Left ventricle myocardium inferior (tissue), 1 donor: ENCODE results near the gene SASS6. TPM values are rescaled to one million over a fixed set of nuclear protein-coding genes. Genes with fewer than 3 reads are reported as not detected.

Source experiments
- DNase-seq: peaks from one replicate; pipeline ENCODE4 v3.0.0-alpha.2; 2020
- H3K27ac ChIP-seq: fragments of 200-600 bp; replicated peaks from 2 replicates; pipeline ENCODE4 v1.8.0; 2021
- H3K27me3 ChIP-seq: fragments of 200-600 bp; 2 replicates; pipeline ENCODE4 v1.8.0; 2021; ENCODE audit warnings: low read depth
- H3K36me3 ChIP-seq: fragments of 200-600 bp; 2 replicates; pipeline ENCODE4 v1.8.0; 2021
- H3K4me1 ChIP-seq: fragments of 200-600 bp; 2 replicates; pipeline ENCODE4 v1.8.0; 2021
- H3K4me3 ChIP-seq: fragments of 200-600 bp; 2 replicates; pipeline ENCODE4 v1.8.0; 2021; ENCODE audit warnings: mild to moderate bottlenecking, moderate library complexity
- H3K9me3 ChIP-seq: fragments of 200-600 bp; replicated peaks from 2 replicates; pipeline ENCODE4 v1.8.0; 2021
- intact Hi-C: fragments of 100-400 bp; cut with micrococcal nuclease; formaldehyde crosslinking; loops from one replicate; pipeline ENCODE4 v1.11.0; 2022
- total RNA-seq: library from RNA; stranded (reverse); fragmentation: NEBNext Ultra II Directional; extraction: Animal tissue kit (Norgen Biotek cat#: 25700); gene quantifications from one replicate; pipeline ENCODE4 v1.2.1, GENCODE V29; 2021
- TF ChIP-seq, protein P1 (sequence below): fragments of 200-600 bp; IDR thresholded peaks from 2 replicates; pipeline ENCODE4 v1.8.0; 2021; ENCODE audit warnings: antibody characterized with exemption, mild to moderate bottlenecking, borderline replicate concordance
- donor health status: DM: no; HTN: yes; CAD: no; lungs with severe emphysema.

The SASS6 gene
- total RNA-seq, 1 donor from 2014 or later = 2.1 TPM

- DNase-seq = no peak
- TF ChIP-seq, protein P1, sequence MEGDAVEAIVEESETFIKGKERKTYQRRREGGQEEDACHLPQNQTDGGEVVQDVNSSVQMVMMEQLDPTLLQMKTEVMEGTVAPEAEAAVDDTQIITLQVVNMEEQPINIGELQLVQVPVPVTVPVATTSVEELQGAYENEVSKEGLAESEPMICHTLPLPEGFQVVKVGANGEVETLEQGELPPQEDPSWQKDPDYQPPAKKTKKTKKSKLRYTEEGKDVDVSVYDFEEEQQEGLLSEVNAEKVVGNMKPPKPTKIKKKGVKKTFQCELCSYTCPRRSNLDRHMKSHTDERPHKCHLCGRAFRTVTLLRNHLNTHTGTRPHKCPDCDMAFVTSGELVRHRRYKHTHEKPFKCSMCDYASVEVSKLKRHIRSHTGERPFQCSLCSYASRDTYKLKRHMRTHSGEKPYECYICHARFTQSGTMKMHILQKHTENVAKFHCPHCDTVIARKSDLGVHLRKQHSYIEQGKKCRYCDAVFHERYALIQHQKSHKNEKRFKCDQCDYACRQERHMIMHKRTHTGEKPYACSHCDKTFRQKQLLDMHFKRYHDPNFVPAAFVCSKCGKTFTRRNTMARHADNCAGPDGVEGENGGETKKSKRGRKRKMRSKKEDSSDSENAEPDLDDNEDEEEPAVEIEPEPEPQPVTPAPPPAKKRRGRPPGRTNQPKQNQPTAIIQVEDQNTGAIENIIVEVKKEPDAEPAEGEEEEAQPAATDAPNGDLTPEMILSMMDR = no peak
- H3K27me3 ChIP-seq = no peaks in the 10 kb centered on the region
- peaks cover 27% of the 10 kb centered on the region for H3K36me3 ChIP-seq
- no peaks in the 10 kb centered on the region for H3K9me3 ChIP-seq
- no peak overlapping the region for H3K4me3 ChIP-seq
- H3K4me1 ChIP-seq = peaks cover 27% of the 10 kb centered on the region
- H3K27ac ChIP-seq = peak overlapping the region; percentile 25
- intact Hi-C loops = no loop called here
Observed at GRCh38 chr1:100164216-100164615, 31.5 kb upstream of the SASS6 start.

DNA sequence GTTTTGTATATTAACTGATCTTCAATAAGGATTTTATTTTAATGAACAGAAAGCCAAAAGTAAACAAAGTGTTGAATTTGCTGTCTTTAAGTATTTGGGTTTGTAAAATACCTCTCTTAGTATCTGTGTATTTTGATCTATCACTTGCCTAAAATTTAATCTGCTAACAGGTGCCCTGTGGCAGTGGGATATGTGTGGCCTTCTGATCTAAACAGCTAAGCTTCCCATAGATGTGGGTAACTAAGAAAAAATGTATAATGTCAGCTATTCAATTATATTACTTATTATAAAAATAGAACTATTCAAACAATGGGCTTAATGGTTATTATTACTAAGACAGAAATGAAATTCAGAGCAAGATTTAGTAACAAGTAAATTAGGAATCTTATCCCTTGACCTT lies 30.2 kb upstream of the SASS6 start:
- H3K4me3 ChIP-seq = no peak overlapping the region
- intact Hi-C loops = no loop called here
- no peak overlapping the region for H3K27ac ChIP-seq
- H3K27me3 ChIP-seq = no peaks in the 10 kb centered on the region
- TF ChIP-seq, protein P1 = no peak
- no peak for DNase-seq
- peaks cover 36% of the 10 kb centered on the region for H3K36me3 ChIP-seq
- H3K9me3 ChIP-seq = no peaks in the 10 kb centered on the region
- H3K4me1 ChIP-seq = peaks cover 27% of the 10 kb centered on the region

DNA sequence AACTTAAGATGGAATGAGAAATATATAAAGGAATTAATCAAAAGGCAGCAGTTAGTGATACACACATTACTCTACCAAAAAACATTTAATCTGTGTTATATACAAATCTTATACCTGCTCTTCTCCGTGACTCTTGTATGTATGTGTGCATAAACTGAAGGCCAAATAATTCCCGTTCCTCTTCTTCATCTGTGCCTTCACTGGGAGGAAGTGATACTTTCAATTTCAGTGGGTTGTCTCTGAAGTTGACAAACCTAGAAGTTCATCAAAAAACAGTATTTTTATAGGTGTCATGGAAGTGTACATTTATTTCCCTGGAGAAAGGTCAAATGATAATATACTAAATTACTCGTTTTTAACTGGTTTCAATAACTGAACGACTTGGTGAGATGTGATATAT lies 19.5 kb upstream of the SASS6 start:
- no peak for DNase-seq
- H3K27ac ChIP-seq = no peak overlapping the region
- H3K9me3 ChIP-seq = no peaks in the 10 kb centered on the region
- TF ChIP-seq, protein P1 = no peak
- no peaks in the 10 kb centered on the region for H3K4me1 ChIP-seq
- H3K27me3 ChIP-seq = no peaks in the 10 kb centered on the region
- H3K36me3 ChIP-seq = peaks cover 55% of the 10 kb centered on the region
- intact Hi-C loops = no loop called here
- no peak overlapping the region for H3K4me3 ChIP-seq

GRCh38 chr1:100151679-100152078 lies 18.9 kb upstream of the SASS6 start:
- no peaks in the 10 kb centered on the region for H3K27me3 ChIP-seq
- peaks cover 55% of the 10 kb centered on the region for H3K36me3 ChIP-seq
- H3K27ac ChIP-seq = no peak overlapping the region
- no peak overlapping the region for H3K4me3 ChIP-seq
- intact Hi-C loops = no loop called here
- no peak for DNase-seq
- H3K9me3 ChIP-seq = no peaks in the 10 kb centered on the region
- TF ChIP-seq, protein P1 = no peak
- no peaks in the 10 kb centered on the region for H3K4me1 ChIP-seq

DNA sequence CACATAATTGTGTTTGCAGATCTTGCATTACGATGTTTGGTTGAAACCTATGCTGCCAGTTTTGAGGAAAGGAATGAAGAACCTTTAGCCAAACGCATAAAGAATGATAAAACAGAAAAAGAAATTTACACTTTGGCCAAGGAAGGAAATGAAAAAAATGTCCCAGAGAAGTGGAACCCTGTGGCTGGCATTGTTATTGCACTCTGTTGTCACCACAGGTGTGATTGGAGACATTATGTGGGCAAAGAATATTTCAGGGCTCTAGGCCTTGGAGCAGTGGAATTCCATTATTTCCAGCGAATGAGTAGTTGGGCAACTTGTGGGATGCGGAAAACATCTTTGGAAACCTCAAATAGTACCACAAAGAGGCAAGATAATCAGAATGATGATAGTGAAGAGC lies 15.1 kb upstream of the SASS6 start:
- H3K9me3 ChIP-seq = no peaks in the 10 kb centered on the region
- H3K4me3 ChIP-seq = no peak overlapping the region
- TF ChIP-seq, protein P1 = no peak
- H3K4me1 ChIP-seq = no peaks in the 10 kb centered on the region
- intact Hi-C loops = no loop called here
- H3K36me3 ChIP-seq = peaks cover 91% of the 10 kb centered on the region
- no peak overlapping the region for H3K27ac ChIP-seq
- no peak for DNase-seq
- no peaks in the 10 kb centered on the region for H3K27me3 ChIP-seq

- Histone ChIP-seq H3K9me3 (no peaks in the 10 kb centered on the region), H3K27ac (no peak overlapping the region), H3K4me3 (no peak overlapping the region), H3K4me1 (peaks cover 7% of the 10 kb centered on the region), H3K36me3 (peaks cover 96% of the 10 kb centered on the region), H3K27me3 (no peaks in the 10 kb centered on the region)
- TF ChIP-seq, protein P1 = no peak
- intact Hi-C loops = no loop called here
- DNase-seq = no peak
Observed at GRCh38 chr1:100146958-100147357, 14.2 kb upstream of the SASS6 start.
